Measurements from ENCODE around the gene ARHGEF19. TPM values are rescaled to one million over a fixed set of nuclear protein-coding genes. Genes with fewer than 3 reads are reported as not detected.
"Not testable (repeated sequence)": the region's sequence is repeated elsewhere in the genome, so short reads cannot be mapped to it uniquely, and the experiment has no call there.

Gene ARHGEF19
- total RNA-seq (2012; rRNA removed): 4.6 and 4.8 TPM in 2 replicates

- Histone ChIP-seq H3K9me3 (replicated peaks; ENCODE audit: low read length) (no peaks in the 10 kb centered on the region), H3K4me1 (ENCODE audit: control insufficient read depth, insufficient read depth, low read length) (peaks cover 12% of the 10 kb centered on the region), H3K4me3 (ENCODE audit: low read length) (no peak within 1 kb of the TSS), H3K27me3 (ENCODE audit: control insufficient read depth, insufficient read depth, low read length) (peaks cover 14% of the 10 kb centered on the region), H3K9ac (ENCODE audit: low read depth, low read length) (no peak within 1 kb of the TSS), H3K36me3 (ENCODE audit: insufficient read depth, low read length) (no peaks in the 10 kb centered on the region), H3K4me2 (ENCODE audit: low read length) (no peak within 1 kb of the TSS)
Observed at GRCh38 chr1:16212251-16212961, at the start of gene ARHGEF19. ARHGEF19 (minus strand) TSS chr1:16212652; CDS start chr1:16209054, 3,598 bp downstream.

- no peak overlapping the region for H3K9ac ChIP-seq (ENCODE audit: low read depth, low read length)
- no peaks in the 10 kb centered on the region for H3K9me3 ChIP-seq (replicated peaks; ENCODE audit: low read length)
- H3K4me3 ChIP-seq (ENCODE audit: low read length): no peak overlapping the region
- no peaks in the 10 kb centered on the region for H3K36me3 ChIP-seq (ENCODE audit: insufficient read depth, low read length)
- H3K4me2 ChIP-seq (ENCODE audit: low read length): no peak overlapping the region
- no peaks in the 10 kb centered on the region for H3K27me3 ChIP-seq (ENCODE audit: control insufficient read depth, insufficient read depth, low read length)
- peaks cover 16% of the 10 kb centered on the region for H3K4me1 ChIP-seq (ENCODE audit: control insufficient read depth, insufficient read depth, low read length)
Observed at GRCh38 chr1:16262067-16262466, 49.6 kb upstream of the ARHGEF19 start.

GRCh38 chr1:16260814-16261213, 48.4 kb upstream of the ARHGEF19 start:
- Histone ChIP-seq H3K36me3 (ENCODE audit: insufficient read depth, low read length) (peaks cover 4% of the 10 kb centered on the region), H3K27me3 (ENCODE audit: control insufficient read depth, insufficient read depth, low read length) (no peaks in the 10 kb centered on the region), H3K4me2 (ENCODE audit: low read length) (no peak overlapping the region), H3K9me3 (replicated peaks; ENCODE audit: low read length) (no peaks in the 10 kb centered on the region), H3K9ac (ENCODE audit: low read depth, low read length) (no peak overlapping the region), H3K4me3 (ENCODE audit: low read length) (no peak overlapping the region), H3K4me1 (ENCODE audit: control insufficient read depth, insufficient read depth, low read length) (peaks cover 12% of the 10 kb centered on the region)

- Histone ChIP-seq H3K36me3 (ENCODE audit: insufficient read depth, low read length) (peaks cover 14% of the 10 kb centered on the region), H3K27me3 (ENCODE audit: control insufficient read depth, insufficient read depth, low read length) (no peaks in the 10 kb centered on the region)
Observed at GRCh38 chr1:16258591-16259135, 46.2 kb upstream of the ARHGEF19 start.

GRCh38 chr1:16257968-16258367, 45.5 kb upstream of the ARHGEF19 start:
- H3K9ac ChIP-seq (ENCODE audit: low read depth, low read length): no peak overlapping the region
- H3K4me2 ChIP-seq (ENCODE audit: low read length): no peak overlapping the region
- H3K9me3 ChIP-seq (replicated peaks; ENCODE audit: low read length): no peaks in the 10 kb centered on the region
- peaks cover 27% of the 10 kb centered on the region for H3K4me1 ChIP-seq (ENCODE audit: control insufficient read depth, insufficient read depth, low read length)
- no peak overlapping the region for H3K4me3 ChIP-seq (ENCODE audit: low read length)
- no peaks in the 10 kb centered on the region for H3K27me3 ChIP-seq (ENCODE audit: control insufficient read depth, insufficient read depth, low read length)
- H3K36me3 ChIP-seq (ENCODE audit: insufficient read depth, low read length): peaks cover 14% of the 10 kb centered on the region

More at GRCh38 chr1:16258591-16259135, 46.2 kb upstream of the ARHGEF19 start:
- Histone ChIP-seq H3K4me2 (ENCODE audit: low read length) (no peak overlapping the region), H3K4me3 (ENCODE audit: low read length) (no peak overlapping the region), H3K9me3 (replicated peaks; ENCODE audit: low read length) (no peaks in the 10 kb centered on the region), H3K9ac (ENCODE audit: low read depth, low read length) (no peak overlapping the region), H3K4me1 (ENCODE audit: control insufficient read depth, insufficient read depth, low read length) (peaks cover 24% of the 10 kb centered on the region)

GRCh38 chr1:16257556-16257955, 45.1 kb upstream of the ARHGEF19 start:
- Histone ChIP-seq H3K4me1 (ENCODE audit: control insufficient read depth, insufficient read depth, low read length) (peaks cover 27% of the 10 kb centered on the region), H3K36me3 (ENCODE audit: insufficient read depth, low read length) (peaks cover 15% of the 10 kb centered on the region)
- not testable (repeated sequence) for H3K4me2 ChIP-seq (ENCODE audit: low read length); H3K27me3 ChIP-seq (ENCODE audit: control insufficient read depth, insufficient read depth, low read length); H3K4me3 ChIP-seq (ENCODE audit: low read length); H3K9me3 ChIP-seq (replicated peaks; ENCODE audit: low read length); H3K9ac ChIP-seq (ENCODE audit: low read depth, low read length)

GRCh38 chr1:16256478-16256877, 44.0 kb upstream of the ARHGEF19 start:
- H3K4me1 ChIP-seq (ENCODE audit: control insufficient read depth, insufficient read depth, low read length): peaks cover 26% of the 10 kb centered on the region
- no peak overlapping the region for H3K4me3 ChIP-seq (ENCODE audit: low read length)
- H3K9ac ChIP-seq (ENCODE audit: low read depth, low read length): no peak overlapping the region
- peaks cover 26% of the 10 kb centered on the region for H3K36me3 ChIP-seq (ENCODE audit: insufficient read depth, low read length)
- no peaks in the 10 kb centered on the region for H3K27me3 ChIP-seq (ENCODE audit: control insufficient read depth, insufficient read depth, low read length)
- no peaks in the 10 kb centered on the region for H3K9me3 ChIP-seq (replicated peaks; ENCODE audit: low read length)
- no peak overlapping the region for H3K4me2 ChIP-seq (ENCODE audit: low read length)

GRCh38 chr1:16254263-16254928, 41.9 kb upstream of the ARHGEF19 start:
- Histone ChIP-seq H3K9me3 (replicated peaks; ENCODE audit: low read length) (no peaks in the 10 kb centered on the region), H3K4me2 (ENCODE audit: low read length) (no peak overlapping the region), H3K36me3 (ENCODE audit: insufficient read depth, low read length) (peaks cover 35% of the 10 kb centered on the region), H3K9ac (ENCODE audit: low read depth, low read length) (no peak overlapping the region), H3K4me1 (ENCODE audit: control insufficient read depth, insufficient read depth, low read length) (peaks cover 34% of the 10 kb centered on the region), H3K4me3 (ENCODE audit: low read length) (no peak overlapping the region), H3K27me3 (ENCODE audit: control insufficient read depth, insufficient read depth, low read length) (no peaks in the 10 kb centered on the region)

- Histone ChIP-seq H3K9ac (ENCODE audit: low read depth, low read length) (no peak overlapping the region), H3K27me3 (ENCODE audit: control insufficient read depth, insufficient read depth, low read length) (no peaks in the 10 kb centered on the region), H3K9me3 (replicated peaks; ENCODE audit: low read length) (no peaks in the 10 kb centered on the region), H3K4me2 (ENCODE audit: low read length) (no peak overlapping the region), H3K36me3 (ENCODE audit: insufficient read depth, low read length) (peaks cover 35% of the 10 kb centered on the region), H3K4me1 (ENCODE audit: control insufficient read depth, insufficient read depth, low read length) (peaks cover 44% of the 10 kb centered on the region), H3K4me3 (ENCODE audit: low read length) (no peak overlapping the region)
Observed at GRCh38 chr1:16253332-16253922, 41.0 kb upstream of the ARHGEF19 start.

- Histone ChIP-seq H3K4me3 (ENCODE audit: low read length) (no peak overlapping the region), H3K9ac (ENCODE audit: low read depth, low read length) (no peak overlapping the region), H3K4me2 (ENCODE audit: low read length) (no peak overlapping the region), H3K9me3 (replicated peaks; ENCODE audit: low read length) (no peaks in the 10 kb centered on the region), H3K27me3 (ENCODE audit: control insufficient read depth, insufficient read depth, low read length) (no peaks in the 10 kb centered on the region), H3K36me3 (ENCODE audit: insufficient read depth, low read length) (peaks cover 35% of the 10 kb centered on the region), H3K4me1 (ENCODE audit: control insufficient read depth, insufficient read depth, low read length) (peaks cover 49% of the 10 kb centered on the region)
Observed at GRCh38 chr1:16252912-16253311, 40.5 kb upstream of the ARHGEF19 start.

GRCh38 chr1:16251381-16251780, 38.9 kb upstream of the ARHGEF19 start:
- no peak overlapping the region for H3K4me3 ChIP-seq (ENCODE audit: low read length)
- peaks cover 60% of the 10 kb centered on the region for H3K4me1 ChIP-seq (ENCODE audit: control insufficient read depth, insufficient read depth, low read length)
- H3K9ac ChIP-seq (ENCODE audit: low read depth, low read length): no peak overlapping the region
- H3K27me3 ChIP-seq (ENCODE audit: control insufficient read depth, insufficient read depth, low read length): no peaks in the 10 kb centered on the region
- no peak overlapping the region for H3K4me2 ChIP-seq (ENCODE audit: low read length)
- peaks cover 41% of the 10 kb centered on the region for H3K36me3 ChIP-seq (ENCODE audit: insufficient read depth, low read length)
- H3K9me3 ChIP-seq (replicated peaks; ENCODE audit: low read length): no peaks in the 10 kb centered on the region

All from skeletal muscle satellite cell (primary cell).